Smooth muscle cell (in vitro differentiated cells): ENCODE data around the gene SMIM14. TPM values are rescaled to one million over a fixed set of nuclear protein-coding genes. Genes with fewer than 3 reads are reported as not detected.
A peak's percentile ranks its signal among the peaks of the same experiment; 100 is the strongest.
"Not testable (repeated sequence)": the region's sequence is repeated elsewhere in the genome, so short reads cannot be mapped to it uniquely, and the experiment has no call there.

Source experiments
- DNase-seq: peaks from one replicate; lab custom pipeline; 2025; ENCODE audit not compliant: unreplicated experiment; lab: John Stamatoyannopoulos, UW
- H2AFZ ChIP-seq: fragments of 200-600 bp; sonication (generic); 2 replicates; pipeline ENCODE4 v1.6.0; 2016; ENCODE audit warnings: antibody characterized with exemption, low read depth, mild to moderate bottlenecking
- H3F3A ChIP-seq: fragments of 200-600 bp; sonication (generic); 2 replicates; pipeline ENCODE4 v1.6.0; 2017; ENCODE audit warnings: antibody characterized with exemption, low read depth
- H3K27ac ChIP-seq: fragments of 200-600 bp; sonication (generic); 2 replicates; pipeline ENCODE4 v1.5.1; 2016; ENCODE audit warnings: low read depth, mild to moderate bottlenecking
- H3K27me3 ChIP-seq: fragments of 200-600 bp; sonication (generic); 2 replicates; pipeline ENCODE4 v1.6.1; 2016; ENCODE audit warnings: low read depth, mild to moderate bottlenecking
- H3K36me3 ChIP-seq: fragments of 200-600 bp; sonication (generic); 2 replicates; pipeline ENCODE4 v1.5.1; 2016; ENCODE audit warnings: low read depth
- H3K4me1 ChIP-seq: fragments of 200-600 bp; sonication (generic); 2 replicates; pipeline ENCODE4 v1.5.1; 2016; ENCODE audit warnings: low read depth
- H3K4me2 ChIP-seq: fragments of 200-600 bp; sonication (generic); 2 replicates; pipeline ENCODE4 v1.6.0; 2016; ENCODE audit warnings: mild to moderate bottlenecking
- H3K4me3 ChIP-seq: fragments of 200-600 bp; sonication (generic); 2 replicates; pipeline ENCODE4 v1.5.1; 2016; ENCODE audit warnings: mild to moderate bottlenecking
- H3K79me2 ChIP-seq: fragments of 200-600 bp; sonication (generic); 2 replicates; pipeline ENCODE4 v1.6.0; 2016; ENCODE audit warnings: low read depth, mild to moderate bottlenecking
- H3K9ac ChIP-seq: fragments of 200-600 bp; sonication (generic); 2 replicates; pipeline ENCODE4 v1.6.0; 2016; ENCODE audit warnings: low read depth
- H3K9me3 ChIP-seq: fragments of 200-600 bp; sonication (generic); replicated peaks from 2 replicates; pipeline ENCODE4 v1.5.1; 2016; ENCODE audit warnings: low read depth
- H4K20me1 ChIP-seq: fragments of 200-600 bp; sonication (generic); 2 replicates; pipeline ENCODE4 v1.6.0; 2016; ENCODE audit warnings: low read depth
- WGBS: methylation state at CpG from one replicate; pipeline ENCODE4 v1.1.7; 2016; ENCODE audit warnings: low lambda C conversion rate; 5-methylcytosine and 5-hydroxymethylcytosine counted together
- polyA plus RNA-seq: library from polyadenylated mRNA; unstranded; fragments of >200 nt; fragmentation: Nextera tagmentation; extraction: Ambion mirVana; gene quantifications from 2 replicates; pipeline ENCODE4 v1.2.1, GENCODE V29; 2016
- total RNA-seq: library from RNA; depleted of rRNA; stranded (reverse); fragments of >200 nt; gene quantifications from 2 replicates; pipeline ENCODE4 v1.2.3, GENCODE V29; 2014
- TF ChIP-seq, protein P1 (sequence below): fragments of 200-600 bp; sonication (generic); IDR thresholded peaks from 2 replicates; pipeline ENCODE4 v1.5.1; 2017; ENCODE audit warnings: borderline replicate concordance, mild to moderate bottlenecking, antibody characterized with exemption; ENCODE audit not compliant: insufficient read depth, poor library complexity, severe bottlenecking

Gene SMIM14
- total and polyA plus RNA-seq, 2 experiments from 2014 or later, result 45.0 to 47.4 TPM

DNA sequence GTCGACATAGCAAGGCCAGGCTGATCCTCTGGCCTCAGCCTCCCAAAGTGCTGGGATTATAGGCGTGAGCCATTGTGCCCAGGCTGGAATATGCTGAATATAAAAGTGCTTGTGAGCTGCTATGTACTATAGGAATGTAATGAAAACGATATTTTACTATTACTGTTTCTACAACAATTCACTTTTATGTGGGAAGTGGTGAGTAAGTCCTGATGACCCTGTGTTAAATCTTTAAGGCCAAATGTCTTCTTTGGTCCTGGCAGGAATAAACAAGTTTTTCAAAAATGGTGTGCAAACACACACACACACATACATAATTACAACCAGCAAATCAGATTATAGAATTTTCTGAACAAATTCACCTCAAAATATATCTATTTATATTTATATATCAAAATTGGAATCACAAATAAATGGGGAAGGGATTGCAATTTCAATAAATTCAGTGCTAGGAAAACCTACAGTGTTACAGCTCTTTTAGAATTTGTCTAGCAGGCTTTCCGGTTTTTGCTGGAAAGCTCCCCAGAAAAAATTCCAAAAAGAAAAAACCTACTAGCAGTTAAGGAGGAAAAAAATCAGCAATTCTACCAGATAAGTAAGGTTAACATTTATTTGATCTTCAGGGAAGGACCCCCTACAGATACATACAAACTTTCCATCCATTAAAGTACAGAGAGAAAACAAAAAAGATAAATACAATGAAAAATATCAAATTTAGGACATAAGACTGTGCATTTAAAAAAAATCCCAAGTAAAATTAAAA lies 17.9 kb downstream of the SMIM14 start:
- no peak for DNase-seq

DNA sequence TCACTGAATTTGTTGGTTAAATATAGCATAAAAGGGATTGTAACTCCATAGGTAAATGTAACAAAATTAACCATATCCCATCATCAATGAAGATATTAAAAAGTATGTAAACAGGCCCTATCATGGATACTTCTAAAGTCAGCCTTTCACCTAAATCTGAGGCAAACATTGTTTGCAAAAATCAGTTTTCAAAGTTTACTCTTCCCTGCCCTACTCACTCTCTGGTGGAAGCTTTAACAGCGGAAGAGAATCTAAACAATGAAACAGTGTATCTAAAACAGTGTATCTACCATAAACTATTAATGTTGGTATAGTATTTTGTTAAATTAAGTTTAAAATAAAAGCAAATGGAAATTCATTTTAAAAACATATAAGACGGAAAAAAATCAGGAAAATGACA lies 21.1 kb downstream of the SMIM14 start:
- no peak overlapping the region for H3K4me3 ChIP-seq
- no peaks in the 10 kb centered on the region for H3K9me3 ChIP-seq
- H3K4me2 ChIP-seq, result no peak overlapping the region
- TF ChIP-seq, protein P1, sequence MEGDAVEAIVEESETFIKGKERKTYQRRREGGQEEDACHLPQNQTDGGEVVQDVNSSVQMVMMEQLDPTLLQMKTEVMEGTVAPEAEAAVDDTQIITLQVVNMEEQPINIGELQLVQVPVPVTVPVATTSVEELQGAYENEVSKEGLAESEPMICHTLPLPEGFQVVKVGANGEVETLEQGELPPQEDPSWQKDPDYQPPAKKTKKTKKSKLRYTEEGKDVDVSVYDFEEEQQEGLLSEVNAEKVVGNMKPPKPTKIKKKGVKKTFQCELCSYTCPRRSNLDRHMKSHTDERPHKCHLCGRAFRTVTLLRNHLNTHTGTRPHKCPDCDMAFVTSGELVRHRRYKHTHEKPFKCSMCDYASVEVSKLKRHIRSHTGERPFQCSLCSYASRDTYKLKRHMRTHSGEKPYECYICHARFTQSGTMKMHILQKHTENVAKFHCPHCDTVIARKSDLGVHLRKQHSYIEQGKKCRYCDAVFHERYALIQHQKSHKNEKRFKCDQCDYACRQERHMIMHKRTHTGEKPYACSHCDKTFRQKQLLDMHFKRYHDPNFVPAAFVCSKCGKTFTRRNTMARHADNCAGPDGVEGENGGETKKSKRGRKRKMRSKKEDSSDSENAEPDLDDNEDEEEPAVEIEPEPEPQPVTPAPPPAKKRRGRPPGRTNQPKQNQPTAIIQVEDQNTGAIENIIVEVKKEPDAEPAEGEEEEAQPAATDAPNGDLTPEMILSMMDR, result no peak
- no peaks in the 10 kb centered on the region for H3K27me3 ChIP-seq
- H2AFZ ChIP-seq, result no peak overlapping the region
- DNase-seq, result no peak
- H3K79me2 ChIP-seq, result peaks cover 11% of the 10 kb centered on the region
- peaks cover 9% of the 10 kb centered on the region for H4K20me1 ChIP-seq
- peak overlapping the region; percentile 67 for H3K27ac ChIP-seq
- WGBS, result 92% methylated on average over 2 of the region's 2 CpGs
- no peak overlapping the region for H3K9ac ChIP-seq
- peaks cover 10% of the 10 kb centered on the region for H3K4me1 ChIP-seq
- no peaks in the 10 kb centered on the region for H3K36me3 ChIP-seq
- H3F3A ChIP-seq, result peaks cover 17% of the 10 kb centered on the region

More for the DNA sequence above, 17.9 kb downstream of the SMIM14 start:
- 58% methylated on average over 4 of the region's 4 CpGs for WGBS
- H3K4me1 ChIP-seq, result peaks cover 10% of the 10 kb centered on the region
- no peak overlapping the region for H2AFZ ChIP-seq
- H3K79me2 ChIP-seq, result peaks cover 8% of the 10 kb centered on the region
- H3K9me3 ChIP-seq, result no peaks in the 10 kb centered on the region
- peak overlapping the region; percentile 69 for H3K4me2 ChIP-seq
- peaks cover 12% of the 10 kb centered on the region for H4K20me1 ChIP-seq
- H3K4me3 ChIP-seq, result no peak overlapping the region
- peak overlapping the region; percentile 79 for H3K27ac ChIP-seq
- H3K36me3 ChIP-seq, result no peaks in the 10 kb centered on the region
- peaks cover 28% of the 10 kb centered on the region for H3F3A ChIP-seq
- TF ChIP-seq, protein P1, result no peak
- H3K27me3 ChIP-seq, result no peaks in the 10 kb centered on the region
- peak overlapping the region; percentile 23 for H3K9ac ChIP-seq

DNA sequence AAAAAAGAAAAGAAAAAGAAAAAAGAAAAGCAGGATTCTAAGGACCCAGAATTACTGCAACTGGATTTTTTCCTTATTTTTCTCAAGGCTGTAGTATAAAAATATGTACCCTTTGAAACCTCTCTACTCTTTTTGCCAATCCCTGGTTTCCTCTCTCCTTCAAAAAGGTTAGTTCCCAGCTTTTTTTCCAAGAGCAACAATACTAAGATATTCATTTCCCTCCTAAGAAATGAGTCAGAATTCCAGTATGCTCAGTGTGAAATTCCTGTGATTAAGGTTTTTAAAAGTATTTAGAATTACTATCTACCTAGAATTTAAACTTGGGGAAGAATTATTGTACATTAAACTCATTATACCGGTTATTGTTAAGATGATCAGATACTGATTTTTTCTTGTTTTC lies 22.0 kb downstream of the SMIM14 start:
- H3K4me2 ChIP-seq, result peak overlapping the region; percentile 38
- DNase-seq, result no peak
- no peaks in the 10 kb centered on the region for H3K27me3 ChIP-seq
- no peaks in the 10 kb centered on the region for H3K36me3 ChIP-seq
- H3K9me3 ChIP-seq, result no peaks in the 10 kb centered on the region
- no peak overlapping the region for H3K4me3 ChIP-seq
- peaks cover 3% of the 10 kb centered on the region for H4K20me1 ChIP-seq
- peaks cover 10% of the 10 kb centered on the region for H3K4me1 ChIP-seq
- no peak overlapping the region for H3K9ac ChIP-seq
- H3K79me2 ChIP-seq, result peaks cover 11% of the 10 kb centered on the region
- peaks cover 17% of the 10 kb centered on the region for H3F3A ChIP-seq
- peak overlapping the region; percentile 67 for H3K27ac ChIP-seq
- 84% methylated on average over 1 of the region's 1 CpG for WGBS
- no peak overlapping the region for H2AFZ ChIP-seq
- TF ChIP-seq, protein P1, result no peak

DNA sequence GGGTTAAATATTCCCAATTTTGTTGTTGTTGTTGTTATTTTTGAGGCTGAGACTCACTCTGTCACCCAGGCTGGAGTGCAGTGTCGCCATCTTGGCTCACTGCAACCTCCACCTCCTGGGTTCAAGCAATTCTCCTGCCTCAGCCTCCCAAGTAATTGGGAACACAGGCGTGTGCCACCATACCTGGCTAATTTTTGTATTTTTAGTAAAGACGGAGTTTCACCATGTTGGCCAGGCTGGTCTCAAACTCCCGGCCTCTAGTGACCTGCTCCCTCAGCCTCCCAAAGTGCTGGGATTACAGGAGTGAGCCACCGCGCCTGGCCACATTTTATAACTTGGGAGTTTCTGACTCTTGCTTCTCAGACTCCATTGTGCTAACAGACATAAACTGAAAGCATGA lies 22.6 kb downstream of the SMIM14 start:
- H3K36me3 ChIP-seq, H3K9me3 ChIP-seq, H3K9ac ChIP-seq, H3K4me3 ChIP-seq, H3K27me3 ChIP-seq, H2AFZ ChIP-seq, H4K20me1 ChIP-seq, DNase-seq: not testable (repeated sequence)
- peaks cover 11% of the 10 kb centered on the region for H3K79me2 ChIP-seq
- H3K4me2 ChIP-seq, result peak overlapping the region; percentile 38
- peaks cover 14% of the 10 kb centered on the region for H3F3A ChIP-seq
- 86% methylated on average over 6 of the region's 6 CpGs for WGBS
- H3K4me1 ChIP-seq, result peaks cover 10% of the 10 kb centered on the region
- H3K27ac ChIP-seq, result peak overlapping the region; percentile 67
